Hepatocyte (in vitro differentiated cells): ENCODE results near the gene KDM4C.

Experiments
- EZH2 ChIP-seq: fragments of 200-600 bp; sonication (generic); IDR thresholded peaks from 2 replicates; pipeline ENCODE4 v1.6.1; 2016; ENCODE audit warnings: antibody characterized with exemption, mild to moderate bottlenecking, borderline replicate concordance
- EZH2phosphoT487 ChIP-seq: fragments of 200-600 bp; sonication (generic); IDR thresholded peaks from one replicate; pipeline ENCODE4 v1.6.1; 2018; ENCODE audit warnings: antibody characterized with exemption, mild to moderate bottlenecking, low read depth, moderate library complexity; ENCODE audit not compliant: unreplicated experiment, severe bottlenecking
- TF ChIP-seq, protein P1 (sequence below): fragments of 200-600 bp; sonication (generic); IDR thresholded peaks from 2 replicates; pipeline ENCODE4 v1.5.1; 2016; ENCODE audit warnings: antibody characterized with exemption, mild to moderate bottlenecking; ENCODE audit not compliant: poor library complexity

DNA sequence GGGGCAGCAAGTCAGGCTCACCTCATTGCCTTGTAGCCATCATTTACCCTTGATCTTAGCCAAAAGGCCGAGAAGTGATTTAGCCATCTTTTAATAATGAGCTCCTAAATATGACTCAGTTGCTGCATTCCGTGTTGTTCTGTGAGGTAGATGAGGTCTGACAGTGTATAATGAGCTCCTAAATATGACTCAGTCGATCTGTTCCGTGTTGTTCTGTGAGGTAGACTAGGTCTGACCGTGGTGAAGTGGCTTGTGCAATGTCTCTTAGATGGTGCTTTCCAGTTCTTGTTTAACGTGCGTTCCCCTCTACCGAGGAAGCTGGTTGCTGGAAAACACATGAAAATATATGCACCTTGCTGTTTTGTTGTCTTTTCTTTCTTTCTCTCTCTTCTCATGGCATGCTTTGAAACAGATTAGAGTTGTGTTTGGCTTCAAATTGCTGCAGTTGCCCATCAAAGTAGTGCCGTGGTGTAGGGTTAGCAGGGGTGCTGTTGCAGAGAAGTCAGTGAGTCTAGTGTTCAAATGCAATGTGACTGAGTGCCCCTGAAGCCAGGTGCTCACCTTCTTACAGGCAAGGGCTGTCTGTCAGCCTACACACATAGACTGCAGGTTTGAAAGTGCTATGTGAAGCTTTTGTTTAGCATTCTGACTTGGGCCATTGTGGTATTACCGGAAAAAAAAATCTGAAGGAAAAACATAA, 118.6 kb downstream of the KDM4C start:
- TF ChIP-seq EZH2 = no peak
- TF ChIP-seq, protein P1, sequence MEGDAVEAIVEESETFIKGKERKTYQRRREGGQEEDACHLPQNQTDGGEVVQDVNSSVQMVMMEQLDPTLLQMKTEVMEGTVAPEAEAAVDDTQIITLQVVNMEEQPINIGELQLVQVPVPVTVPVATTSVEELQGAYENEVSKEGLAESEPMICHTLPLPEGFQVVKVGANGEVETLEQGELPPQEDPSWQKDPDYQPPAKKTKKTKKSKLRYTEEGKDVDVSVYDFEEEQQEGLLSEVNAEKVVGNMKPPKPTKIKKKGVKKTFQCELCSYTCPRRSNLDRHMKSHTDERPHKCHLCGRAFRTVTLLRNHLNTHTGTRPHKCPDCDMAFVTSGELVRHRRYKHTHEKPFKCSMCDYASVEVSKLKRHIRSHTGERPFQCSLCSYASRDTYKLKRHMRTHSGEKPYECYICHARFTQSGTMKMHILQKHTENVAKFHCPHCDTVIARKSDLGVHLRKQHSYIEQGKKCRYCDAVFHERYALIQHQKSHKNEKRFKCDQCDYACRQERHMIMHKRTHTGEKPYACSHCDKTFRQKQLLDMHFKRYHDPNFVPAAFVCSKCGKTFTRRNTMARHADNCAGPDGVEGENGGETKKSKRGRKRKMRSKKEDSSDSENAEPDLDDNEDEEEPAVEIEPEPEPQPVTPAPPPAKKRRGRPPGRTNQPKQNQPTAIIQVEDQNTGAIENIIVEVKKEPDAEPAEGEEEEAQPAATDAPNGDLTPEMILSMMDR = no peak
- no peak for TF ChIP-seq EZH2phosphoT487
